ENCODE results near the gene LIN7B. TPM values are rescaled to one million over a fixed set of nuclear protein-coding genes. Genes with fewer than 3 reads are reported as not detected.

The LIN7B gene
- total and polyA plus RNA-seq, 9 of the 15 experiments (the other 6 are each of a cell fraction or from before 2014, with no cell fraction given) = 0.89 to 15.7 (median 4.0) TPM

GRCh38 chr19:49149652-49150105 is 35.5 kb downstream of the LIN7B start (continued):
- peak; percentile 23; the same call in 1 of the 2 replicates for TF ChIP-seq REST (IDR thresholded peaks at IDR 0.05; ENCODE audit: borderline replicate concordance)
- TF ChIP-seq REST (CRISPR knock-in tag; IDR thresholded peaks at IDR 0.05; ENCODE audit: low read depth) = peak; percentile 47
- TF ChIP-seq RB1 (IDR thresholded peaks at IDR 0.05; ENCODE audit: low read depth) = peak; percentile 10; the same call in 1 of the 2 replicates
- TF ChIP-seq SAFB2 (IDR thresholded peaks at IDR 0.05; ENCODE audit: borderline replicate concordance, low read depth, low read length, severe bottlenecking) = no peak
- no peak for TF ChIP-seq KDM5B (IDR thresholded peaks at IDR 0.05; ENCODE audit: insufficient replicate concordance, low read depth, low read length)
- 0 out of 2 replicates have a peak, but pooled peaks have one; percentile 67 for TF ChIP-seq NR4A1 (CRISPR knock-in tag; IDR thresholded peaks at IDR 0.05)
- TF ChIP-seq NR4A1 (tag; IDR thresholded peaks at IDR 0.05) = no peak
- no peak for TF ChIP-seq CC2D1A (IDR thresholded peaks at IDR 0.05)
- TF ChIP-seq HDAC1 (IDR thresholded peaks at IDR 0.05) = no peak
- TF ChIP-seq, protein P1, sequence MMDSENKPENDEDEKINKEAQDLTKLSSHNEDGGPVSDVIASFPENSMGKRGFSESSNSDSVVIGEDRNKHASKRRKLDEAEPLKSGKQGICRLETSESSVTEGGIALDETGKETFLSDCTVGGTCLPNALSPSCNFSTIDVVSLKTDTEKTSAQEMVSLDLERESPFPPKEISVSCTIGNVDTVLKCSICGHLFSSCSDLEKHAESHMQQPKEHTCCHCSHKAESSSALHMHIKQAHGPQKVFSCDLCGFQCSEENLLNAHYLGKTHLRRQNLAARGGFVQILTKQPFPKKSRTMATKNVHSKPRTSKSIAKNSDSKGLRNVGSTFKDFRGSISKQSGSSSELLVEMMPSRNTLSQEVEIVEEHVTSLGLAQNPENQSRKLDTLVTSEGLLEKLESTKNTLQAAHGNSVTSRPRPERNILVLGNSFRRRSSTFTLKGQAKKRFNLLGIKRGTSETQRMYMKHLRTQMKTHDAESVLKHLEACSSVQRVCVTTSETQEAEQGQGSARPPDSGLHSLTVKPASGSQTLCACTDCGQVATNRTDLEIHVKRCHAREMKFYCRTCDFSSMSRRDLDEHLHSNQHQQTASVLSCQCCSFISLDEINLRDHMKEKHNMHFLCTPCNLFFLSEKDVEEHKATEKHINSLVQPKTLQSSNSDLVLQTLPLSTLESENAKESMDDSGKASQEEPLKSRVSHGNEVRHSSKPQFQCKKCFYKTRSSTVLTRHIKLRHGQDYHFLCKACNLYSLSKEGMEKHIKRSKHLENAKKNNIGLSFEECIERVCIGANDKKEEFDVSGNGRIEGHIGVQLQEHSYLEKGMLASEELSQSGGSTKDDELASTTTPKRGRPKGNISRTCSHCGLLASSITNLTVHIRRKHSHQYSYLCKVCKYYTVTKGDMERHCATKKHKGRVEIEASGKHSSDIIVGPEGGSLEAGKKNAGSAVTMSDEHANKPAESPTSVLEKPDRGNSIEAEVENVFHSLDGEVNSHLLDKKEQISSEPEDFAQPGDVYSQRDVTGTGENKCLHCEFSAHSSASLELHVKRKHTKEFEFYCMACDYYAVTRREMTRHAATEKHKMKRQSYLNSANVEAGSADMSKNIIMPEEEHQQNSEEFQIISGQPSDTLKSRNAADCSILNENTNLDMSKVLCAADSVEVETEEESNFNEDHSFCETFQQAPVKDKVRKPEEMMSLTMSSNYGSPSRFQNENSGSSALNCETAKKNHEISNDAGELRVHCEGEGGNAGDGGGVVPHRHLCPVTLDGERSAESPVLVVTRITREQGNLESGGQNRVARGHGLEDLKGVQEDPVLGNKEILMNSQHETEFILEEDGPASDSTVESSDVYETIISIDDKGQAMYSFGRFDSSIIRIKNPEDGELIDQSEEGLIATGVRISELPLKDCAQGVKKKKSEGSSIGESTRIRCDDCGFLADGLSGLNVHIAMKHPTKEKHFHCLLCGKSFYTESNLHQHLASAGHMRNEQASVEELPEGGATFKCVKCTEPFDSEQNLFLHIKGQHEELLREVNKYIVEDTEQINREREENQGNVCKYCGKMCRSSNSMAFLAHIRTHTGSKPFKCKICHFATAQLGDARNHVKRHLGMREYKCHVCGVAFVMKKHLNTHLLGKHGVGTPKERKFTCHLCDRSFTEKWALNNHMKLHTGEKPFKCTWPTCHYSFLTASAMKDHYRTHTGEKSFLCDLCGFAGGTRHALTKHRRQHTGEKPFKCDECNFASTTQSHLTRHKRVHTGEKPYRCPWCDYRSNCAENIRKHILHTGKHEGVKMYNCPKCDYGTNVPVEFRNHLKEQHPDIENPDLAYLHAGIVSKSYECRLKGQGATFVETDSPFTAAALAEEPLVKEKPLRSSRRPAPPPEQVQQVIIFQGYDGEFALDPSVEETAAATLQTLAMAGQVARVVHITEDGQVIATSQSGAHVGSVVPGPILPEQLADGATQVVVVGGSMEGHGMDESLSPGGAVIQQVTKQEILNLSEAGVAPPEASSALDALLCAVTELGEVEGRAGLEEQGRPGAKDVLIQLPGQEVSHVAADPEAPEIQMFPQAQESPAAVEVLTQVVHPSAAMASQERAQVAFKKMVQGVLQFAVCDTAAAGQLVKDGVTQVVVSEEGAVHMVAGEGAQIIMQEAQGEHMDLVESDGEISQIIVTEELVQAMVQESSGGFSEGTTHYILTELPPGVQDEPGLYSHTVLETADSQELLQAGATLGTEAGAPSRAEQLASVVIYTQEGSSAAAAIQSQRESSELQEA (IDR thresholded peaks at IDR 0.05; ENCODE audit: low read depth) = no peak
